H1 (cell line): Measurements from ENCODE around the gene TTC38. TPM values are rescaled to one million over a fixed set of nuclear protein-coding genes. Genes with fewer than 3 reads are reported as not detected.

Experiments used
- BRCA1 ChIP-seq: IDR thresholded peaks from 2 replicates; pipeline ENCODE4 v1.6.1; 2012; ENCODE audit warnings: low read depth, low read length, improper control_type of control experiment
- CHD2 ChIP-seq: IDR thresholded peaks from 2 replicates; pipeline ENCODE4 v1.6.1; 2012; ENCODE audit warnings: low read length, improper control_type of control experiment
- EGR1 ChIP-seq: IDR thresholded peaks from 2 replicates; pipeline ENCODE4 v1.6.1; 2011; ENCODE audit warnings: low read depth, low read length, borderline replicate concordance
- GTF2F1 ChIP-seq: IDR thresholded peaks from 2 replicates; pipeline ENCODE4 v1.6.1; 2012; ENCODE audit warnings: low read depth, low read length, improper control_type of control experiment, borderline replicate concordance
- JUND ChIP-seq: IDR thresholded peaks from 2 replicates; pipeline ENCODE4 v1.6.1; 2011; ENCODE audit warnings: mild to moderate bottlenecking, improper control_type of control experiment, low read length
- POLR2A ChIP-seq, 2 experiments: IDR thresholded peaks; 1 replicate in 1 of 2; 2 replicates in 1 of 2; pipeline ENCODE4 v1.6.1; 2011; ENCODE audit warnings: low read depth in 2 of 2, low read length in 2 of 2, mild to moderate bottlenecking in 2 of 2; ENCODE audit errors: control extremely low read depth in 1 of 2
- RFX5 ChIP-seq: IDR thresholded peaks from 2 replicates; pipeline ENCODE4 v1.6.1; 2011; ENCODE audit warnings: low read depth, low read length, improper control_type of control experiment, borderline replicate concordance
- SAP30 ChIP-seq: fragments of 300-600 bp; sonication (generic); IDR thresholded peaks from 2 replicates; pipeline ENCODE4 v1.7.1; 2012; ENCODE audit warnings: low read length, moderate library complexity, mild to moderate bottlenecking, inconsistent platforms; ENCODE audit not compliant: insufficient read depth, insufficient replicate concordance
- polyA plus RNA-seq, 7 experiments: library from polyadenylated mRNA; depleted of rRNA in 3 of 7; stranded (reverse) in 5 of 7; unstranded in 2 of 7; fragments of >200 nt in 5 of 7; fragments of 200-250 nt in 2 of 7; gene quantifications; 1 replicate in 5 of 7; 2 replicates in 1 of 7; 4 replicates in 1 of 7; pipeline versions ENCODE4 v1.2.1 to v1.2.3, GENCODE V29; 2011 to 2013; ENCODE audit warnings: missing spikeins in 2 of 7, mixed read lengths in 2 of 7
- total RNA-seq: library from RNA; stranded (reverse); fragmentation: NEBNext Ultra II Directional; extraction: Animal tissue kit (Norgen Biotek cat#: 25700); gene quantifications from 2 replicates; pipeline ENCODE4 v1.2.1, GENCODE V29; 2021
- TF ChIP-seq, protein P1 (sequence below): IDR thresholded peaks from 2 replicates; pipeline ENCODE4 v1.6.1; 2012; ENCODE audit warnings: inconsistent platforms

Gene TTC38
- total and polyA plus RNA-seq, 2 of the 8 experiments (the other 6 are each of a cell fraction or from before 2014, with no cell fraction given): 25.3 to 34.8 TPM

DNA sequence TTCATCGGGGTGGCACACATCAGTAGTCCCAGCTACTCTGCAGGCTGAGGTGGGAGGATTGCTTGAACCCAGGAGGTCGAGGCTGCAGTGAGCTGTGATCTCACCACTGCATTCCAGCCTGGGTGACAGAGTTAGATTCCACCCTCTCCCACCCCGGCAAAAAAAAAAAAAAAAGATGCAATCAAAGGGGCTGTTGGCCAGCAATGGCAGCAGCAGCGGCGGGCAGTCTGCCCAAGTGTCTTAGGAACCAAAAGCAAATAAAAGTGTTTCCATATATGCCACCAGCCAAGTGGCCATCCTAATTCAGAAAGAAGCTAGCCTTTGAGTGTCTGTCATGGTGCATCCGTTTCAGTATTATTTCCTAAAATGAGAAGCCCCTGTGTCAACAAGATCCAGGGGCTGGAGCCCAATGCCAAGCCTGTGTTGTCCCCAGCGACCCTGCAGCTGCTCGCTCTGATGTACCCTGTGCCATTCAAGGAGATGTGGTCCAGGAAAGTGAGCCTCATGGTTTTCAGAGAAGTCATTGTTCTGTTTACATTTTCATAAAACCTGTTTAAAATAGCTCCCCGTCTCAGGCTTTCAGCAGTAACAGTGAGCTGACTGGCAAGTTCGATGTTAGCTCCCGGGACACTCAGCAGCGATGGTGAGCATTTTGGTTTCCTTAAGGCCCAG, 30.2 kb upstream of the TTC38 start (continued):
- TF ChIP-seq SAP30 (no peak), EGR1 (no peak), GTF2F1 (no peak), JUND (no peak), POLR2A (IDR thresholded peaks at IDR 0.05; ENCODE audit: control extremely low read depth in 1 of 2, low read depth in 2 of 2, low read length in 2 of 2) (no peak), BRCA1 (no peak), RFX5 (no peak), CHD2 (no peak)
- TF ChIP-seq, protein P1, sequence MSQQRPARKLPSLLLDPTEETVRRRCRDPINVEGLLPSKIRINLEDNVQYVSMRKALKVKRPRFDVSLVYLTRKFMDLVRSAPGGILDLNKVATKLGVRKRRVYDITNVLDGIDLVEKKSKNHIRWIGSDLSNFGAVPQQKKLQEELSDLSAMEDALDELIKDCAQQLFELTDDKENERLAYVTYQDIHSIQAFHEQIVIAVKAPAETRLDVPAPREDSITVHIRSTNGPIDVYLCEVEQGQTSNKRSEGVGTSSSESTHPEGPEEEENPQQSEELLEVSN: no peak
- TF ChIP-seq, all 59 proteins: peak for 0
